ENCODE results near the gene SLC52A3. TPM values are rescaled to one million over a fixed set of nuclear protein-coding genes. Genes with fewer than 3 reads are reported as not detected.

SLC52A3 gene
- total and polyA plus RNA-seq, 12 donors = 1.5 to 5.7 (median 2.7) TPM

GRCh38 chr20:742156-742555, 26.1 kb downstream of the SLC52A3 start:
- Histone ChIP-seq H3K4me3 (no peak overlapping the region), H3K27me3 (peaks cover 0 to 7% (median 0%) of the 10 kb centered on the region in 7 donors), H3K4me1 (peaks cover 0 to 3% (median 0%) of the 10 kb centered on the region in 9 donors), H3K27ac (no peak overlapping the region), H3K36me3 (no peaks in the 10 kb centered on the region), H3K9me3 (peaks cover 0 to 23% (median 9%) of the 10 kb centered on the region in 11 donors)
- 70 to 74% methylated on average over 2 of the region's 2 CpGs for WGBS, 2 donors
- ATAC-seq (no peak), DNase-seq (no peak)
- intact Hi-C loops (cut with DNase I) = no loop called here
- no peak for TF ChIP-seq CTCF (IDR thresholded peaks at IDR 0.05)

GRCh38 chr20:741620-742019, 26.7 kb downstream of the SLC52A3 start:
- Histone ChIP-seq H3K9me3 (peaks cover 0 to 23% (median 9%) of the 10 kb centered on the region in 11 donors), H3K27ac (no peak overlapping the region), H3K4me3 (no peak overlapping the region), H3K27me3 (peaks cover 0 to 7% (median 0%) of the 10 kb centered on the region in 7 donors), H3K4me1 (peaks cover 0 to 3% (median 0%) of the 10 kb centered on the region in 9 donors), H3K36me3 (no peaks in the 10 kb centered on the region)
- ATAC-seq (no peak), DNase-seq (no peak)
- intact Hi-C loops (cut with DNase I) = no loop called here
- 62 to 80% methylated on average over 6 of the region's 6 CpGs for WGBS, 2 donors
- no peak for TF ChIP-seq CTCF (IDR thresholded peaks at IDR 0.05)

GRCh38 chr20:740162-740561, 28.1 kb downstream of the SLC52A3 start:
- DNase-seq (no peak), ATAC-seq (no peak)
- Histone ChIP-seq H3K27ac (no peak overlapping the region), H3K9me3 (peaks cover 0 to 14% (median 1%) of the 10 kb centered on the region in 11 donors), H3K27me3 (peaks cover 0 to 7% (median 0%) of the 10 kb centered on the region in 7 donors), H3K36me3 (no peaks in the 10 kb centered on the region), H3K4me3 (no peak overlapping the region), H3K4me1 (peaks cover 0 to 3% (median 0%) of the 10 kb centered on the region in 9 donors)
- 81 to 82% methylated on average over 7 of the region's 7 CpGs for WGBS, 2 donors
- intact Hi-C loops (cut with DNase I) = no loop called here
- no peak for TF ChIP-seq CTCF (IDR thresholded peaks at IDR 0.05)

GRCh38 chr20:739736-740135, 28.6 kb downstream of the SLC52A3 start:
- H3K27me3 ChIP-seq = peaks cover 0 to 7% (median 0%) of the 10 kb centered on the region in 7 donors
- no peak overlapping the region for H3K4me3 ChIP-seq
- peaks cover 0 to 11% (median 0%) of the 10 kb centered on the region in 11 donors for H3K9me3 ChIP-seq
- DNase-seq (no peak), ATAC-seq (no peak)
- H3K36me3 ChIP-seq = no peaks in the 10 kb centered on the region
- intact Hi-C loops (cut with DNase I) = loop anchor here (1.0 to 10.0 kb wide), 9 partner anchors 92 to 387 kb away; no protein-coding TSS in a partner anchor
- no peak for TF ChIP-seq CTCF (IDR thresholded peaks at IDR 0.05)
- H3K4me1 ChIP-seq = peaks cover 0 to 3% (median 0%) of the 10 kb centered on the region in 9 donors
- WGBS, 2 donors = 86 to 90% methylated on average over 8 of the region's 8 CpGs
- H3K27ac ChIP-seq = no peak overlapping the region

All from heart right ventricle (tissue), 16 donors.